NCI-H2196 (cell line): ENCODE data around the gene EXOSC5.
"Not testable (repeated sequence)": the region's sequence is repeated elsewhere in the genome, so short reads cannot be mapped to it uniquely, and the experiment has no call there.

Experiments
- DNase-seq: peaks from one replicate; lab custom pipeline; 2025; ENCODE audit not compliant: unreplicated experiment; lab: John Stamatoyannopoulos, UW

The EXOSC5 gene

GRCh38 chr19:41371541-41371940 lies 25.6 kb downstream of the EXOSC5 start:
- no peak for DNase-seq

GRCh38 chr19:41371119-41371518 lies 26.0 kb downstream of the EXOSC5 start:
- DNase-seq = not testable (repeated sequence)

GRCh38 chr19:41369769-41370168 lies 27.4 kb downstream of the EXOSC5 start:
- DNase-seq = no peak

- DNase-seq = no peak
Measured at GRCh38 chr19:41367848-41368301, 29.3 kb downstream of the EXOSC5 start.

- no peak for DNase-seq
Measured at GRCh38 chr19:41366089-41366488, 31.1 kb downstream of the EXOSC5 start.

- DNase-seq = no peak
Measured at GRCh38 chr19:41364524-41365391, 32.4 kb downstream of the EXOSC5 start.

GRCh38 chr19:41363753-41364523 lies 33.2 kb downstream of the EXOSC5 start, which contains the start of gene B9D2:
Gene B9D2, minus strand, starts transcription at chr19:41364149. Its CDS starts 630 bp downstream, at chr19:41363519.
- peak; percentile 98 for DNase-seq

GRCh38 chr19:41363371-41363752 lies 33.8 kb downstream of the EXOSC5 start:
- DNase-seq = no peak

GRCh38 chr19:41362143-41362847 lies 34.9 kb downstream of the EXOSC5 start:
- peak; percentile 7 for DNase-seq

GRCh38 chr19:41359741-41360140 lies 37.4 kb downstream of the EXOSC5 start:
- no peak for DNase-seq

- no peak for DNase-seq
Measured at GRCh38 chr19:41357746-41358145, 39.4 kb downstream of the EXOSC5 start.

GRCh38 chr19:41356984-41357739 lies 40.0 kb downstream of the EXOSC5 start:
- no peak for DNase-seq

GRCh38 chr19:41355802-41356201 lies 41.4 kb downstream of the EXOSC5 start:
- DNase-seq = no peak

- DNase-seq = no peak
Measured at GRCh38 chr19:41355035-41355434, 42.1 kb downstream of the EXOSC5 start.

GRCh38 chr19:41354343-41354953 lies 42.7 kb downstream of the EXOSC5 start:
- no peak for DNase-seq

GRCh38 chr19:41353466-41354342 lies 43.5 kb downstream of the EXOSC5 start, which contains the start of gene TGFB1:
Gene TGFB1, minus strand, starts transcription at chr19:41353922. Its CDS starts 878 bp downstream, at chr19:41353044.
- peak; percentile 64 for DNase-seq

GRCh38 chr19:41352609-41353465 lies 44.3 kb downstream of the EXOSC5 start:
- DNase-seq = peak; percentile 12

GRCh38 chr19:41352279-41352608 lies 44.9 kb downstream of the EXOSC5 start:
- no peak for DNase-seq
